Measurements from ENCODE around the gene GRAPL. TPM values are rescaled to one million over a fixed set of nuclear protein-coding genes. Genes with fewer than 3 reads are reported as not detected.

Gene GRAPL
- total RNA-seq, 4 donors from 2014 or later = 1.3 to 3.6 (median 2.1) TPM; not detected in 1

Other genes with a start within 250 kb of the GRAPL start
- not detected for gene SLC5A10, start 175.4 kb upstream of the GRAPL start, total RNA-seq
- gene FAM83G, start 122.8 kb upstream of the GRAPL start, total RNA-seq = 10 to 100 TPM in 1 of 4 donors, 1 to 10 TPM in 3; 1.3 to 11.8 (median 3.8) TPM
- gene GRAP, start 80.6 kb upstream of the GRAPL start, total RNA-seq = 1 to 10 TPM; 4.6 to 7.5 (median 5.8) TPM
- gene EPN2, start 109.8 kb downstream of the GRAPL start, total RNA-seq = 100 to 1,000 TPM in 3 of 4 donors, 10 to 100 TPM in 1; 92.7 to 141 (median 119) TPM
- gene B9D1, start 235.1 kb downstream of the GRAPL start, total RNA-seq = 10 to 100 TPM; 21.6 to 65.4 (median 43.4) TPM